HepG2 (cell line): ENCODE measurements around the gene WNT6. TPM values are rescaled to one million over a fixed set of nuclear protein-coding genes. Genes with fewer than 3 reads are reported as not detected.

Experiments
- ATAC-seq: fragments of 200-7000 bp; cut with Tn5 transposase; 3 replicates; pipeline ENCODE4 v1.9.1; 2020; ENCODE audit warnings: mild to moderate bottlenecking, moderate library complexity
- BruUV-seq: library from RNA; stranded (reverse); fragments of 400-500 nt; replicated peaks from 2 replicates; lab custom pipeline; 2021; lab: Mats Ljungman, UMichigan
- CTCF ChIA-PET: fragments of 300-600 bp; formaldehyde crosslinking; extraction: SDS; loops from one replicate; lab custom pipeline; 2021; ENCODE audit warnings: low total read pairs, inconsistent platforms, low intra/inter-chr PET ratio; lab: Yijun Ruan, JAX
- POLR2A ChIA-PET: fragments of 350-600 bp; sonication (Branson Sonifier 250); formaldehyde crosslinking; loops from one replicate; lab custom pipeline; 2020; ENCODE audit warnings: antibody characterized with exemption, inconsistent platforms; lab: Yijun Ruan, JAX
- DNase-seq: peaks from one replicate; pipeline ENCODE4 v3.0.0-alpha.2; 2015; ENCODE audit warnings: low spot score
- FAIRE-seq: peaks from 3 replicates; lab custom pipeline; 2011; peaks lifted over from hg19 to GRCh38; lab: Jason Lieb, UNC
- H2AFZ ChIP-seq: one replicate; pipeline ENCODE4 v1.6.1; 2011; ENCODE audit warnings: low read length, inconsistent platforms
- H3K27ac ChIP-seq: fragments of 300-600 bp; 3 replicates; pipeline ENCODE4 v1.8.0; 2011; ENCODE audit warnings: mixed run types, mild to moderate bottlenecking, mixed read lengths, low read length, inconsistent platforms; ENCODE audit not compliant: insufficient read depth; ENCODE audit errors: extremely low read length
- H3K27me3 ChIP-seq, 2 experiments: fragments of 200-600 bp in 1 of 2; 2 replicates in 1 of 2; 3 replicates in 1 of 2; pipeline versions ENCODE4 v1.6.0 to v1.8.0; 2011; ENCODE audit warnings: low read length in 2 of 2, mild to moderate bottlenecking in 2 of 2, moderate library complexity in 2 of 2, inconsistent platforms in 1 of 2; ENCODE audit not compliant: insufficient read depth in 2 of 2, control insufficient read depth in 1 of 2
- H3K36me3 ChIP-seq, 2 experiments: fragments of 200-600 bp in 1 of 2; replicated peaks in 1 of 2; 2 replicates in 1 of 2; 3 replicates in 1 of 2; pipeline versions ENCODE4 v1.5.1 to v1.8.0; 2011; ENCODE audit warnings: low read length in 2 of 2, inconsistent platforms in 1 of 2; ENCODE audit not compliant: insufficient read depth in 2 of 2, control insufficient read depth in 1 of 2
- H3K4me1 ChIP-seq: 2 replicates; pipeline ENCODE4 v1.5.1; 2012; ENCODE audit warnings: low read length, inconsistent platforms; ENCODE audit not compliant: insufficient read depth
- H3K4me2 ChIP-seq: 2 replicates; pipeline ENCODE4 v1.6.0; 2011; ENCODE audit warnings: low read depth, low read length, inconsistent platforms
- H3K4me3 ChIP-seq, 3 experiments: fragments of 200-600 bp in 1 of 3; sonication (generic), shearing (Covaris generic) in 1 of 3; replicated peaks in 1 of 3; 2 replicates each; pipeline ENCODE4 v1.5.1; 2011 to 2016; ENCODE audit warnings: low read length in 3 of 3, inconsistent platforms in 2 of 3, low read depth in 2 of 3, mild to moderate bottlenecking in 2 of 3, control low read depth in 1 of 3, mixed read lengths in 1 of 3; ENCODE audit not compliant: insufficient read depth in 1 of 3
- H3K79me2 ChIP-seq: one replicate; pipeline ENCODE4 v1.6.1; 2011; ENCODE audit warnings: low read length, inconsistent platforms; ENCODE audit not compliant: insufficient read depth
- H3K9ac ChIP-seq: 2 replicates; pipeline ENCODE4 v1.6.0; 2011; ENCODE audit warnings: mild to moderate bottlenecking, low read depth, low read length, inconsistent platforms; ENCODE audit not compliant: insufficient read depth
- H3K9me3 ChIP-seq: 2 replicates; pipeline ENCODE4 v1.5.1; 2012; ENCODE audit warnings: mild to moderate bottlenecking, low read length
- H4K20me1 ChIP-seq: 2 replicates; pipeline ENCODE4 v1.6.0; 2011; ENCODE audit warnings: inconsistent platforms, mild to moderate bottlenecking, low read length, moderate library complexity; ENCODE audit not compliant: insufficient read depth
- DNMT1 ChIP-seq: sonication (generic); formaldehyde crosslinking; IDR thresholded peaks from 2 replicates; pipeline ENCODE4 v1.5.1; 2020; ENCODE audit warnings: mild to moderate bottlenecking, missing genetic modification reagents
- IRF2 ChIP-seq: IDR thresholded peaks from 2 replicates; pipeline ENCODE4 v1.6.1; 2018; ENCODE audit warnings: missing genetic modification reagents, missing compliant biosample characterization
- MLLT10 ChIP-seq: sonication (generic); formaldehyde crosslinking; IDR thresholded peaks from 2 replicates; pipeline ENCODE4 v1.4.0; 2020; ENCODE audit warnings: missing genetic modification reagents
- THAP11 ChIP-seq: IDR thresholded peaks from 2 replicates; pipeline ENCODE4 v1.6.1; 2016; ENCODE audit warnings: missing biosample characterization, missing genetic modification reagents
- UBTF ChIP-seq: sonication (generic); formaldehyde crosslinking; IDR thresholded peaks from 2 replicates; pipeline ENCODE4 v1.4.0; 2020; ENCODE audit warnings: mild to moderate bottlenecking, missing genetic modification reagents
- ZNF737 ChIP-seq: sonication (generic); formaldehyde crosslinking; IDR thresholded peaks from 2 replicates; pipeline ENCODE4 v1.5.0; 2020; ENCODE audit warnings: missing genetic modification reagents, mild to moderate bottlenecking, borderline replicate concordance
- WGBS: methylation state at CpG from one replicate; pipeline ENCODE4 v1.1.6; 2017; ENCODE audit warnings: low lambda C conversion rate; 5-methylcytosine and 5-hydroxymethylcytosine counted together
- in situ Hi-C: cut with HindIII; loops from 2 replicates; pipeline ENCODE4 v1.10.0; 2017; ENCODE audit warnings: low pct_unique_long_range_greater_than_20kb; ENCODE audit not compliant: extremely low pct_ligation_motif_present
- intact Hi-C: fragments of 100-400 bp; cut with micrococcal nuclease; formaldehyde crosslinking; loops from one replicate; pipeline ENCODE4 v1.10.0; 2022; ENCODE audit not compliant: unreplicated experiment
- polyA plus RNA-seq, 8 experiments: library from polyadenylated mRNA; depleted of rRNA in 3 of 8; stranded (reverse) in 7 of 8; unstranded in 1 of 8; fragments of >200 nt; fragmentation: Illumina TruSeq in 4 of 8; extraction: Trizol in 4 of 8; gene quantifications; 2 replicates each; pipeline versions ENCODE4 v1.2.1 to v1.2.3, GENCODE V29; 2011 to 2016; ENCODE audit warnings: low read depth in 4 of 8, missing spikeins in 1 of 8, mixed read lengths in 1 of 8; ENCODE audit not compliant: insufficient read depth in 1 of 8
- total RNA-seq, 5 experiments: library from RNA; depleted of rRNA; stranded (reverse); fragments of >200 nt; fragmentation: Illumina TruSeq; extraction: Trizol; gene quantifications; 2 replicates each; pipeline ENCODE4 v1.2.3, GENCODE V29; 2016; ENCODE audit warnings: low read depth in 1 of 5

The WNT6 gene
- total and polyA plus RNA-seq, 2 of the 13 experiments (the other 11 are each of a cell fraction or from before 2014, with no cell fraction given): 0.20 TPM; not detected in 1

DNA sequence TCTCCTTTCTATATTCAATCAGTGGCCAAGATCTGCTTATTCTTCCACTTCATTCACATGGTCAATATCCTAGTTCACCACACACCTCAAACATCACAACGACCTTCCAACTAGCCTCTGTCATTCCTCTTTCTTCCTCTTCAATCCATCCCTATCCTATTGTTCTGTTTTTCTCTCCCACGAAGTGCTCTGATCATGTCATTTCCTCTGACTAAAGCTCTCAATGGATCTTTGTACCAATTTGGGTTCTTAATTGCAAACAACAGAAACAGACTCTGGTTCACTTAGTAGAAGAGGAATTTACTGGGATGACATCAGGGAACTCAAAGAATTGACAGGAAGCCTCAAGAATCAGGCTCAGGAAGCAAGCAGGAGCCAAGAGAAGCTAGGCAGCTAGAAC lies 44.6 kb downstream of the WNT6 start:
- ChIA-PET POLR2A (no interaction called here), CTCF (no interaction called here)
- no TSS peak for BruUV-seq
- no peak for ATAC-seq
- 0% methylated on average over 2 of the region's 2 CpGs for WGBS
- no peaks in the 10 kb centered on the region for H3K36me3 ChIP-seq
- H3K27ac ChIP-seq: no peak overlapping the region
- intact Hi-C loops (no loop called here), in situ Hi-C loops (no loop called here)
- no peaks in the 10 kb centered on the region for H3K9me3 ChIP-seq
- H3K79me2 ChIP-seq: no peaks in the 10 kb centered on the region
- H3K4me3 ChIP-seq: no peak overlapping the region
- H3K4me1 ChIP-seq: peaks cover 19% of the 10 kb centered on the region
- H3K27me3 ChIP-seq: peaks cover 2 to 39% of the 10 kb centered on the region in 2 experiments; a peak in 3 of 5 replicates
- H2AFZ ChIP-seq: no peak overlapping the region
- no peaks in the 10 kb centered on the region for H4K20me1 ChIP-seq
- no peak overlapping the region for H3K9ac ChIP-seq
- DNase-seq: no peak
- TF ChIP-seq ZNF737 (CRISPR knock-in tag): no peak
- TF ChIP-seq THAP11 (CRISPR knock-in tag): no peak
- TF ChIP-seq MLLT10 (CRISPR knock-in tag): no peak
- no peak for TF ChIP-seq IRF2 (CRISPR knock-in tag)
- TF ChIP-seq DNMT1 (CRISPR knock-in tag): no peak
- TF ChIP-seq UBTF (CRISPR knock-in tag): no peak
- H3K4me2 ChIP-seq: no peak overlapping the region
- no peak for FAIRE-seq
